ENCODE measurements around the gene KCNJ13.

DNA sequence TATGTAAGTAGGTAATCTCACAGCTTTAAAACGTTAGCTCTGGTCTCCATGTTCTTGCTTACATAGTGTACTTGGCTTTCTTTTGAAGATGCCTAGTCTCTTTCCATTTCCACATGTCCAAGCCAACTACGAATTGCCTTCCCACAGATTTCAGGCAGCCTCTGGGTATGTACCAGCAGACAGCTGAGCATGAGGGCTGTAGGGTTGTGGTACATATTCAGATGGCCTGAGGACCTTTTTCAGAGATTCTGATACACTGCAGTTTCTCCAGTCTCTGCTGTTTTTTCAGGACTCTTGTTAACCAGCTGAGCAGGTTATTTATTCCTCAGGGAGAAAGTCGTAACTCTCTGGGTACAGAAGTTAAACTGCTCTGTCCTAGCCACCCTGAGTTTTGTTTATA lies 3.1 kb upstream of the KCNJ13 start:
- TF ChIP-seq, protein P1, sequence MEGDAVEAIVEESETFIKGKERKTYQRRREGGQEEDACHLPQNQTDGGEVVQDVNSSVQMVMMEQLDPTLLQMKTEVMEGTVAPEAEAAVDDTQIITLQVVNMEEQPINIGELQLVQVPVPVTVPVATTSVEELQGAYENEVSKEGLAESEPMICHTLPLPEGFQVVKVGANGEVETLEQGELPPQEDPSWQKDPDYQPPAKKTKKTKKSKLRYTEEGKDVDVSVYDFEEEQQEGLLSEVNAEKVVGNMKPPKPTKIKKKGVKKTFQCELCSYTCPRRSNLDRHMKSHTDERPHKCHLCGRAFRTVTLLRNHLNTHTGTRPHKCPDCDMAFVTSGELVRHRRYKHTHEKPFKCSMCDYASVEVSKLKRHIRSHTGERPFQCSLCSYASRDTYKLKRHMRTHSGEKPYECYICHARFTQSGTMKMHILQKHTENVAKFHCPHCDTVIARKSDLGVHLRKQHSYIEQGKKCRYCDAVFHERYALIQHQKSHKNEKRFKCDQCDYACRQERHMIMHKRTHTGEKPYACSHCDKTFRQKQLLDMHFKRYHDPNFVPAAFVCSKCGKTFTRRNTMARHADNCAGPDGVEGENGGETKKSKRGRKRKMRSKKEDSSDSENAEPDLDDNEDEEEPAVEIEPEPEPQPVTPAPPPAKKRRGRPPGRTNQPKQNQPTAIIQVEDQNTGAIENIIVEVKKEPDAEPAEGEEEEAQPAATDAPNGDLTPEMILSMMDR (IDR thresholded peaks at IDR 0.05), result no peak
- no peak for TF ChIP-seq EZH2phosphoT487 (IDR thresholded peaks at IDR 0.05)
